Measurements from ENCODE around the gene IL4I1.

DNA sequence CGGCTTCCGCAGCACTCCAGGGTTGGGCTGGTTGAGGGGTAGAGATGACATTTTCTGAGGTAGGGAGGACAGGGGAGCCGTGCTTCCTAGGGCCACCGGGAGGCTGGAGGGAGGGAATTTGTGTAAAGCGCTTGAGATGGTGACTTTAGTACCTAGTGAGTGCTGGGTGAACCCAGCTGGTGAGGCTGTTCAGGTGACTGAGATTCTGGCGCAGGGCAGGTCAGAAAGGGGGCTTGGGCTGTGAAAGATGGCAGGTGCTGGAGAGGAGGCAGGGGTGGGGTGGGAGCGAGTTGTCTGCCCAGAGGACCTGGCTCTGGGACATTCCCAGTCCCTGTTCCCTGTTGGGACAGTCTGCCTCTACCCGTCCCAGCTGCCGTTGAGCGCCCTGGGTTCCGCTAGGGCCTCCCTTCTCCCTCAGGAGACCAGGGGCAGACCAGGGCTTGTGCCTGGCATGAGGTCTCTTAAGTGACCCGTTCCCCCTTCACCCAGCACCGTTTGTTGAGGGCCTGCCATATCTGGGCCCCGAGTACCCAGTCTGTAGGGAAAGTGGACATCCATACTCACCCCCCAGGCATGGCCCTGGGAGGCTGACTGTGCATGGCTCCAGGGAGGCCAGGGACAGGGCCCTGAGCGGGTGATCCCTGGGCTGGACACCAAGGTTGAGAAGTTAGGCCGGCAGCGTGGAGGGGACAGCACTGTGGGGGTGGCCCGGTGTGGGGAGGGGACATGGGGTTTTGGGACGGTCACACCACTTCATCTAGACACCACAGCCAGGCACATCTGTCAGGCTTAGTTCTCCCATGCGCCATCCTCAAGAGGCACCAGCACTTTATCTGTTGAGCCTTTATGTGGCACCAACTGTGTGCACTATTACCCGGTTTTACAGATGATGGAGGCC, 40.8 kb downstream of the IL4I1 start:
- no peak for TF ChIP-seq ZNF274 (IDR thresholded peaks at IDR 0.05; ENCODE audit: low read depth, low read length)
- no peak for TF ChIP-seq YY1 (IDR thresholded peaks at IDR 0.05; ENCODE audit: insufficient read depth, insufficient read length)
- TF ChIP-seq SUZ12 (IDR thresholded peaks at IDR 0.05; ENCODE audit: extremely low read depth, insufficient read depth, insufficient read length), result no peak
